IMR-90 (cell line): ENCODE measurements around the gene PADI2. TPM values are rescaled to one million over a fixed set of nuclear protein-coding genes. Genes with fewer than 3 reads are reported as not detected.

Experiments used
- polyA plus RNA-seq, 3 experiments: library from polyadenylated mRNA; depleted of rRNA; stranded (reverse); fragments of >200 nt; gene quantifications; 2 replicates each; pipeline ENCODE4 v1.2.3, GENCODE V29; 2012; ENCODE audit warnings: low replicate concordance in 1 of 3
- total RNA-seq: library from RNA; depleted of rRNA; stranded (reverse); fragments of >200 nt; gene quantifications from 2 replicates; pipeline ENCODE4 v1.2.3, GENCODE V29; 2012; rRNA removed

PADI2 gene
- total and polyA plus RNA-seq, 2 of the 4 experiments (the other 2 are of a cell fraction), result not detected

Other genes starting within 250 kb of the PADI2 start
- under 0.01 TPM in 2 replicates for gene RNU1-2, start 223.5 kb downstream of the PADI2 start, total RNA-seq
- gene RNU1-2, start 223.5 kb downstream of the PADI2 start, polyA plus RNA-seq (2012; rRNA removed), result not detected in 2 replicates
- gene CROCC, start 197.5 kb downstream of the PADI2 start, total RNA-seq, result 7.2 and 7.5 TPM in 2 replicates
- 13.7 and 14.7 TPM in 2 replicates for gene CROCC, start 197.5 kb downstream of the PADI2 start, polyA plus RNA-seq (2012; rRNA removed)
- gene MFAP2, start 138.8 kb downstream of the PADI2 start, total RNA-seq, result 2.5 and 3.9 TPM in 2 replicates
- 13.9 and 14.6 TPM in 2 replicates for gene MFAP2, start 138.8 kb downstream of the PADI2 start, polyA plus RNA-seq (2012; rRNA removed)
- gene ATP13A2, start 107.5 kb downstream of the PADI2 start, total RNA-seq, result 3.9 and 5.7 TPM in 2 replicates
- gene ATP13A2, start 107.5 kb downstream of the PADI2 start, polyA plus RNA-seq (2012; rRNA removed), result 18.9 and 19.6 TPM in 2 replicates
- gene SDHB, start 65.4 kb downstream of the PADI2 start, total RNA-seq, result 143 and 206 TPM in 2 replicates
- gene SDHB, start 65.4 kb downstream of the PADI2 start, polyA plus RNA-seq (2012; rRNA removed), result 122 and 125 TPM in 2 replicates
- not detected in 2 replicates for gene PADI1, start 85.7 kb upstream of the PADI2 start, total RNA-seq
- gene PADI1, start 85.7 kb upstream of the PADI2 start, polyA plus RNA-seq (2012; rRNA removed), result 0.13 and 0.17 TPM in 2 replicates
- not detected in 2 replicates for gene PADI3, start 129.6 kb upstream of the PADI2 start, total RNA-seq
- gene PADI3, start 129.6 kb upstream of the PADI2 start, polyA plus RNA-seq (2012; rRNA removed), result not detected in 2 replicates
- not detected in 2 replicates for gene PADI4, start 188.7 kb upstream of the PADI2 start, total RNA-seq
- not detected in 2 replicates for gene PADI4, start 188.7 kb upstream of the PADI2 start, polyA plus RNA-seq (2012; rRNA removed)